ENCODE results near the gene SPATA24.

DNA sequence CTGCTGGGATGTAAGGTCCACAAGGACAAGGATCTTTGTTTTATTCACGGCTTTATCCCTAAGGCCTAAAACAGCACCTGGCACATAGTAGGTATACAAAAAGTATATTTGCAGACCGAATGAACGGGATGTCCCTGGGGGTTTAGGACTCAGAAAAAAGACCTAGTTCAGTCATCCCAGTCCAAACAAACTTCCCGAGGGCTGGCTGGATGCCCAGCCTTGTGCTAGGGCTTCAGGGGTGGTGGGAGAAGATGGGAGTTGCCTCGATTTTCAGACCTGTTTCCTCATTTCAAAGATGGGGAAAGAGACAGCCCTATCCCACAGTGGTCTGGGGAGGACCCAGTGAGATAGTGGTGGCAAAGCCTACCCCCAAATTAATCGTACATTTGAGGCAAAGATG, 6.0 kb downstream of the SPATA24 start:
- TF ChIP-seq, protein P1, sequence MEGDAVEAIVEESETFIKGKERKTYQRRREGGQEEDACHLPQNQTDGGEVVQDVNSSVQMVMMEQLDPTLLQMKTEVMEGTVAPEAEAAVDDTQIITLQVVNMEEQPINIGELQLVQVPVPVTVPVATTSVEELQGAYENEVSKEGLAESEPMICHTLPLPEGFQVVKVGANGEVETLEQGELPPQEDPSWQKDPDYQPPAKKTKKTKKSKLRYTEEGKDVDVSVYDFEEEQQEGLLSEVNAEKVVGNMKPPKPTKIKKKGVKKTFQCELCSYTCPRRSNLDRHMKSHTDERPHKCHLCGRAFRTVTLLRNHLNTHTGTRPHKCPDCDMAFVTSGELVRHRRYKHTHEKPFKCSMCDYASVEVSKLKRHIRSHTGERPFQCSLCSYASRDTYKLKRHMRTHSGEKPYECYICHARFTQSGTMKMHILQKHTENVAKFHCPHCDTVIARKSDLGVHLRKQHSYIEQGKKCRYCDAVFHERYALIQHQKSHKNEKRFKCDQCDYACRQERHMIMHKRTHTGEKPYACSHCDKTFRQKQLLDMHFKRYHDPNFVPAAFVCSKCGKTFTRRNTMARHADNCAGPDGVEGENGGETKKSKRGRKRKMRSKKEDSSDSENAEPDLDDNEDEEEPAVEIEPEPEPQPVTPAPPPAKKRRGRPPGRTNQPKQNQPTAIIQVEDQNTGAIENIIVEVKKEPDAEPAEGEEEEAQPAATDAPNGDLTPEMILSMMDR (IDR thresholded peaks at IDR 0.05): no peak
- TF ChIP-seq POLR2A (IDR thresholded peaks at IDR 0.05): no peak
